Upper lobe of left lung (tissue), 4 donors: ENCODE data around the gene TNFAIP8L3.

ENCODE experiments used
- POLR2A ChIP-seq, 4 donors: fragments of 450-650 bp; IDR thresholded peaks; one replicate each; pipeline ENCODE4 v1.5.1; 2016 to 2017; ENCODE audit warnings: antibody characterized with exemption in 4 of 4, mild to moderate bottlenecking in 2 of 4
- TF ChIP-seq, protein P1 (sequence below), 6 experiments: fragments of 450-650 bp in 4 of 6; fragments of 200-600 bp in 2 of 6; sonication (generic) in 2 of 6; IDR thresholded peaks; one replicate each; pipeline ENCODE4 v1.5.1; 2016 to 2019; ENCODE audit warnings: antibody characterized with exemption in 6 of 6

DNA sequence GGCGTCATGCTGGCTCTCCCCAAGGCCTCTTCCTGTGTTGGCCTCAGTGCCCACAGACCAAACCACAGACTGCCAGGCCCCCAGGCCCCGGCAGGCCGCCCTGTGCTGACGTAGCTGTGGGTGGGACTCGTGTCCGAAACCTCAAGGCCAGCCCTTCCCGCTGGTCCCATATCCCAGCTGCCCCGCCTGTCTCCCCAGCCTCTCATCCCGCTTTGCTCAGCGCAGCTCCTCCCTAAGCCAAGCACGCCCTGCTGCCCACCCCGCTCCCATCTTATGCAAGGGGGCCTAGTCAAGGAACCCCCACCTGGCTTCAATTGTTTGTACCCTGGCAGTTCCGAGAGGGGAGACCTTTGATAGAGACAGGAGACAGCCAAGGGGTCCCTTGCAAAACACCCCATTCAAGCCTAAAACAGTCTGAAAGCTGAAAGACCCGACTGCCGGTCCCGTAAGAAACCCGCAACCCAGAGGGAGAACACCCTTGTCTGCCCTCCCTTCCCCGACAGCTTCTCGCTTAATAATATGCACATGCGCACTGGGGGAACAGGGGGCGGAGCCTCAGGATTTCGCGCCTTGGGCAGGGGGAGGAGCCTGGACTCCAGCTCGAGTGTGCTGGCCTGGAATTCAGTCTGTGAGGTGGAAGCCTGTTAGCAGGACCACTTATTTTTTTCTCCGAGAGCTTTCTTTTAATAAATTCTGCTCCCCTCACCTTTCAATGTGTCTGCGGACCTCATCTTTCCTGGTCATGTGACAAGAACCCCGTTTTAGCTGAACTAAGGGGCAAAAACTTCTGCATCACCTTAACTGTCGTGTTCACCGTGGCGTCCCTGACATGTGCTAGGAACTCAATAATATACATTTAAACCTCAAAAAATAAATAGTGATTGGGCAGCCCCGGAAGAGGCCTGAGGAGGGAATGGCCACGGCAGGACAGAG is 17.2 kb downstream of the TNFAIP8L3 start:
- TF ChIP-seq, protein P1, sequence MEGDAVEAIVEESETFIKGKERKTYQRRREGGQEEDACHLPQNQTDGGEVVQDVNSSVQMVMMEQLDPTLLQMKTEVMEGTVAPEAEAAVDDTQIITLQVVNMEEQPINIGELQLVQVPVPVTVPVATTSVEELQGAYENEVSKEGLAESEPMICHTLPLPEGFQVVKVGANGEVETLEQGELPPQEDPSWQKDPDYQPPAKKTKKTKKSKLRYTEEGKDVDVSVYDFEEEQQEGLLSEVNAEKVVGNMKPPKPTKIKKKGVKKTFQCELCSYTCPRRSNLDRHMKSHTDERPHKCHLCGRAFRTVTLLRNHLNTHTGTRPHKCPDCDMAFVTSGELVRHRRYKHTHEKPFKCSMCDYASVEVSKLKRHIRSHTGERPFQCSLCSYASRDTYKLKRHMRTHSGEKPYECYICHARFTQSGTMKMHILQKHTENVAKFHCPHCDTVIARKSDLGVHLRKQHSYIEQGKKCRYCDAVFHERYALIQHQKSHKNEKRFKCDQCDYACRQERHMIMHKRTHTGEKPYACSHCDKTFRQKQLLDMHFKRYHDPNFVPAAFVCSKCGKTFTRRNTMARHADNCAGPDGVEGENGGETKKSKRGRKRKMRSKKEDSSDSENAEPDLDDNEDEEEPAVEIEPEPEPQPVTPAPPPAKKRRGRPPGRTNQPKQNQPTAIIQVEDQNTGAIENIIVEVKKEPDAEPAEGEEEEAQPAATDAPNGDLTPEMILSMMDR (IDR thresholded peaks at IDR 0.05), result no peak
- peak in 1 of 4 donors; percentile 49 for TF ChIP-seq POLR2A (IDR thresholded peaks at IDR 0.05)
